HepG2 (cell line): Measurements from ENCODE around the gene UCHL3. TPM values are rescaled to one million over a fixed set of nuclear protein-coding genes. Genes with fewer than 3 reads are reported as not detected.

ENCODE experiments used
- AHR ChIP-seq: IDR thresholded peaks from 2 replicates; pipeline ENCODE4 v1.6.1; 2018; ENCODE audit warnings: missing genetic modification reagents, missing compliant biosample characterization
- ISL2 ChIP-seq: sonication (generic); formaldehyde crosslinking; IDR thresholded peaks from 2 replicates; pipeline ENCODE4 v1.5.0; 2020; ENCODE audit warnings: missing genetic modification reagents
- JUNB ChIP-seq: sonication (generic); formaldehyde crosslinking; IDR thresholded peaks from 2 replicates; pipeline ENCODE4 v1.8.0; 2022; ENCODE audit warnings: missing genetic modification reagents, mild to moderate bottlenecking, borderline replicate concordance
- MBD4 ChIP-seq: IDR thresholded peaks from 2 replicates; pipeline ENCODE4 v1.6.1; 2012; ENCODE audit warnings: low read length, inconsistent platforms, borderline replicate concordance
- MEIS2 ChIP-seq: sonication (generic); formaldehyde crosslinking; IDR thresholded peaks from 2 replicates; pipeline ENCODE4 v1.9.0; 2021; ENCODE audit warnings: mild to moderate bottlenecking, missing genetic modification reagents
- RBM22 ChIP-seq: fragments of 200-400 bp; formaldehyde crosslinking; optimal IDR thresholded peaks from 2 replicates; pipeline ENCODE3; 2017; ENCODE audit warnings: mild to moderate bottlenecking, low read length, moderate library complexity
- SIN3A ChIP-seq: IDR thresholded peaks from 2 replicates; pipeline ENCODE4 v1.6.1; 2011; ENCODE audit warnings: low read depth, mild to moderate bottlenecking, control low read depth, low read length, borderline replicate concordance
- XRCC5 ChIP-seq: fragments of 200-400 bp; formaldehyde crosslinking; optimal IDR thresholded peaks from 2 replicates; pipeline ENCODE3; 2017; ENCODE audit warnings: mild to moderate bottlenecking, low read length
- YY1 ChIP-seq: IDR thresholded peaks from 2 replicates; pipeline ENCODE4 v1.6.1; 2011; ENCODE audit warnings: low read length, low read depth, moderate library complexity, mild to moderate bottlenecking; ENCODE audit not compliant: insufficient read depth, insufficient replicate concordance
- ZC3H13 ChIP-seq: sonication (generic); formaldehyde crosslinking; IDR thresholded peaks from 2 replicates; pipeline ENCODE4 v1.8.1; 2023; ENCODE audit warnings: mild to moderate bottlenecking, missing genetic modification reagents, moderate library complexity
- ZFAT ChIP-seq: sonication (generic); formaldehyde crosslinking; conservative IDR thresholded peaks from 2 replicates; pipeline ENCODE4 v1.8.1; 2023; ENCODE audit warnings: missing genetic modification reagents, inconsistent platforms
- ZFY ChIP-seq: sonication (generic); formaldehyde crosslinking; IDR thresholded peaks from 2 replicates; pipeline ENCODE4 v1.4.0; 2020; ENCODE audit warnings: missing genetic modification reagents
- ZMAT3 ChIP-seq: sonication (generic); formaldehyde crosslinking; conservative IDR thresholded peaks from 2 replicates; pipeline ENCODE4 v1.7.0; 2021; ENCODE audit warnings: missing genetic modification reagents
- ZNF296 ChIP-seq: sonication (generic); formaldehyde crosslinking; conservative IDR thresholded peaks from 2 replicates; pipeline ENCODE4 v1.5.0; 2020; ENCODE audit warnings: mild to moderate bottlenecking, missing genetic modification reagents
- ZNF34 ChIP-seq: sonication (generic); formaldehyde crosslinking; IDR thresholded peaks from 2 replicates; pipeline ENCODE4 v1.4.0; 2020; ENCODE audit warnings: mild to moderate bottlenecking, missing genetic modification reagents, borderline replicate concordance
- ZNF343 ChIP-seq: sonication (generic); formaldehyde crosslinking; IDR thresholded peaks from 2 replicates; pipeline ENCODE4 v1.4.0; 2020; ENCODE audit warnings: mild to moderate bottlenecking, missing genetic modification reagents
- ZNF354B ChIP-seq: sonication (generic); formaldehyde crosslinking; IDR thresholded peaks from 2 replicates; pipeline ENCODE4 v1.8.0; 2022; ENCODE audit warnings: mild to moderate bottlenecking, missing genetic modification reagents
- ZNF570 ChIP-seq: sonication (generic); formaldehyde crosslinking; IDR thresholded peaks from 2 replicates; pipeline ENCODE4 v1.4.0; 2020; ENCODE audit warnings: mild to moderate bottlenecking, missing genetic modification reagents, borderline replicate concordance
- polyA plus RNA-seq, 8 experiments: library from polyadenylated mRNA; depleted of rRNA in 3 of 8; stranded (reverse) in 7 of 8; unstranded in 1 of 8; fragments of >200 nt; fragmentation: Illumina TruSeq in 4 of 8; extraction: Trizol in 4 of 8; gene quantifications; 2 replicates each; pipeline versions ENCODE4 v1.2.1 to v1.2.3, GENCODE V29; 2011 to 2016; ENCODE audit warnings: low read depth in 4 of 8, missing spikeins in 1 of 8, mixed read lengths in 1 of 8; ENCODE audit not compliant: insufficient read depth in 1 of 8
- total RNA-seq, 5 experiments: library from RNA; depleted of rRNA; stranded (reverse); fragments of >200 nt; fragmentation: Illumina TruSeq; extraction: Trizol; gene quantifications; 2 replicates each; pipeline ENCODE4 v1.2.3, GENCODE V29; 2016; ENCODE audit warnings: low read depth in 1 of 5
- TF ChIP-seq, protein P1 (sequence below): sonication (generic); formaldehyde crosslinking; IDR thresholded peaks from 2 replicates; pipeline ENCODE4 v1.4.0; 2020; ENCODE audit warnings: missing genetic modification reagents, borderline replicate concordance
- TF ChIP-seq, protein P2 (sequence below): fragments of 450-650 bp; IDR thresholded peaks from 2 replicates; pipeline ENCODE4 v1.6.1; 2017

Gene UCHL3
- total and polyA plus RNA-seq, 2 of the 13 experiments (the other 11 are each of a cell fraction or from before 2014, with no cell fraction given), result 36.2 to 93.3 TPM

DNA sequence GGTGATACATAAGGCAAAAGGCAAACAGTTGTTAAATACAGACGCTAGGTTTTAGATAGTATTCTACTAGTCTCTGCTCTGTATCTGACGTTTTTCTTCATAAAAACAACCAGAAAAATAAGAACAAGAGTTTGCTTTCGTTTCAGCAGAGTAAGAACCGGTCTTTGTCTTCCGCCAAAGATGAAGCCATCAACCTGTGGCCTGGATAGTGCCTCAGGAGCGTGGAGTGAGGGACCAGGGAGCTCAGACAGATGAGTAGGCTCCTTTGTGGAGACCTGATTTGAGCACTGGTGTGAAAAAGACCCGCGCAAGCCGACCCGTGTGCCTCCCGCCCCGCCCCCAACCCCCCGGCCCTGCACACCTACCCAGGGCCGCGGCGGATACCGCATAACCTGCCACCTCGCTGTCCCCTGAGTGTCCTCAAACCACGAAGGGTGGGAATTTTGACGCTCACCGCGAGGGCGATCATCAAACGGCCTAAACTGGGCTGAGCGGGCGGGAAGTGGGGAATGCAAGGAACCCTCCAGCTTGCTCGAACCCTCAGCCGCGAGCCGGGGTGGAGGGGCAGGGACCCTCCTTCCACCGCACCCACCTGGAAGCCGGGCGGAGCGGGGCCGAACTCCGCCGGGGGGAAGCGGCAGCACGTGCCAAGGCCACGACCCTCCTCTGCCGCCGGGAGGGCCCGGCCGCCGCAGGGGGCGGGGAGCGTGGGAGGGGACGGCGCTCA, 85.7 kb downstream of the UCHL3 start (continued):
- TF ChIP-seq ZNF570 (0 out of 2 replicates have a peak, but pooled peaks have one; percentile 62), ZFY (CRISPR knock-in tag) (peak; percentile 67; the same call in 1 of the 2 replicates), XRCC5 (peak; percentile 6), JUNB (CRISPR knock-in tag) (no peak), ZFAT (CRISPR knock-in tag) (0 out of 2 replicates have a peak, but pooled peaks have one; percentile 56), SIN3A (no peak), ZNF34 (CRISPR knock-in tag) (no peak), ZNF354B (no peak), MBD4 (no peak), ZC3H13 (CRISPR knock-in tag) (no peak), RBM22 (no peak), MEIS2 (CRISPR knock-in tag) (peak; percentile 50; the same call in 1 of the 2 replicates), ZMAT3 (CRISPR knock-in tag) (no peak), ISL2 (CRISPR knock-in tag) (no peak), AHR (CRISPR knock-in tag) (peak; percentile 40; the same call in 1 of the 2 replicates), ZNF343 (CRISPR knock-in tag) (peak; percentile 99), ZNF296 (CRISPR knock-in tag) (0 out of 2 replicates have a peak, but pooled peaks have one; percentile 48), YY1 (no peak)
- TF ChIP-seq, protein P1, sequence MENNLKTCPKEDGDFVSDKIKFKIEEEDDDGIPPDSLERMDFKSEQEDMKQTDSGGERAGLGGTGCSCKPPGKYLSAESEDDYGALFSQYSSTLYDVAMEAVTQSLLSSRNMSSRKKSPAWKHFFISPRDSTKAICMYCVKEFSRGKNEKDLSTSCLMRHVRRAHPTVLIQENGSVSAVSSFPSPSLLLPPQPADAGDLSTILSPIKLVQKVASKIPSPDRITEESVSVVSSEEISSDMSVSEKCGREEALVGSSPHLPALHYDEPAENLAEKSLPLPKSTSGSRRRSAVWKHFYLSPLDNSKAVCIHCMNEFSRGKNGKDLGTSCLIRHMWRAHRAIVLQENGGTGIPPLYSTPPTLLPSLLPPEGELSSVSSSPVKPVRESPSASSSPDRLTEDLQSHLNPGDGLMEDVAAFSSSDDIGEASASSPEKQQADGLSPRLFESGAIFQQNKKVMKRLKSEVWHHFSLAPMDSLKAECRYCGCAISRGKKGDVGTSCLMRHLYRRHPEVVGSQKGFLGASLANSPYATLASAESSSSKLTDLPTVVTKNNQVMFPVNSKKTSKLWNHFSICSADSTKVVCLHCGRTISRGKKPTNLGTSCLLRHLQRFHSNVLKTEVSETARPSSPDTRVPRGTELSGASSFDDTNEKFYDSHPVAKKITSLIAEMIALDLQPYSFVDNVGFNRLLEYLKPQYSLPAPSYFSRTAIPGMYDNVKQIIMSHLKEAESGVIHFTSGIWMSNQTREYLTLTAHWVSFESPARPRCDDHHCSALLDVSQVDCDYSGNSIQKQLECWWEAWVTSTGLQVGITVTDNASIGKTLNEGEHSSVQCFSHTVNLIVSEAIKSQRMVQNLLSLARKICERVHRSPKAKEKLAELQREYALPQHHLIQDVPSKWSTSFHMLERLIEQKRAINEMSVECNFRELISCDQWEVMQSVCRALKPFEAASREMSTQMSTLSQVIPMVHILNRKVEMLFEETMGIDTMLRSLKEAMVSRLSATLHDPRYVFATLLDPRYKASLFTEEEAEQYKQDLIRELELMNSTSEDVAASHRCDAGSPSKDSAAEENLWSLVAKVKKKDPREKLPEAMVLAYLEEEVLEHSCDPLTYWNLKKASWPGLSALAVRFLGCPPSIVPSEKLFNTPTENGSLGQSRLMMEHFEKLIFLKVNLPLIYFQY (CRISPR knock-in tag), result no peak
- TF ChIP-seq, protein P2, sequence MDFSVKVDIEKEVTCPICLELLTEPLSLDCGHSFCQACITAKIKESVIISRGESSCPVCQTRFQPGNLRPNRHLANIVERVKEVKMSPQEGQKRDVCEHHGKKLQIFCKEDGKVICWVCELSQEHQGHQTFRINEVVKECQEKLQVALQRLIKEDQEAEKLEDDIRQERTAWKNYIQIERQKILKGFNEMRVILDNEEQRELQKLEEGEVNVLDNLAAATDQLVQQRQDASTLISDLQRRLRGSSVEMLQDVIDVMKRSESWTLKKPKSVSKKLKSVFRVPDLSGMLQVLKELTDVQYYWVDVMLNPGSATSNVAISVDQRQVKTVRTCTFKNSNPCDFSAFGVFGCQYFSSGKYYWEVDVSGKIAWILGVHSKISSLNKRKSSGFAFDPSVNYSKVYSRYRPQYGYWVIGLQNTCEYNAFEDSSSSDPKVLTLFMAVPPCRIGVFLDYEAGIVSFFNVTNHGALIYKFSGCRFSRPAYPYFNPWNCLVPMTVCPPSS, result no peak
